ENCODE measurements around the gene KIF19. TPM values are rescaled to one million over a fixed set of nuclear protein-coding genes. Genes with fewer than 3 reads are reported as not detected.

Gene KIF19
- total RNA-seq, 1 donor from 2014 or later: not detected

- DNase-seq (ENCODE audit: extremely low spot score, unreplicated experiment): no peak
- TF ChIP-seq, protein P1, sequence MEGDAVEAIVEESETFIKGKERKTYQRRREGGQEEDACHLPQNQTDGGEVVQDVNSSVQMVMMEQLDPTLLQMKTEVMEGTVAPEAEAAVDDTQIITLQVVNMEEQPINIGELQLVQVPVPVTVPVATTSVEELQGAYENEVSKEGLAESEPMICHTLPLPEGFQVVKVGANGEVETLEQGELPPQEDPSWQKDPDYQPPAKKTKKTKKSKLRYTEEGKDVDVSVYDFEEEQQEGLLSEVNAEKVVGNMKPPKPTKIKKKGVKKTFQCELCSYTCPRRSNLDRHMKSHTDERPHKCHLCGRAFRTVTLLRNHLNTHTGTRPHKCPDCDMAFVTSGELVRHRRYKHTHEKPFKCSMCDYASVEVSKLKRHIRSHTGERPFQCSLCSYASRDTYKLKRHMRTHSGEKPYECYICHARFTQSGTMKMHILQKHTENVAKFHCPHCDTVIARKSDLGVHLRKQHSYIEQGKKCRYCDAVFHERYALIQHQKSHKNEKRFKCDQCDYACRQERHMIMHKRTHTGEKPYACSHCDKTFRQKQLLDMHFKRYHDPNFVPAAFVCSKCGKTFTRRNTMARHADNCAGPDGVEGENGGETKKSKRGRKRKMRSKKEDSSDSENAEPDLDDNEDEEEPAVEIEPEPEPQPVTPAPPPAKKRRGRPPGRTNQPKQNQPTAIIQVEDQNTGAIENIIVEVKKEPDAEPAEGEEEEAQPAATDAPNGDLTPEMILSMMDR (IDR thresholded peaks at IDR 0.05): no peak
- Mint-ChIP-seq H3K4me3 (ENCODE audit: unreplicated experiment) (no peak overlapping the region), H3K36me3 (ENCODE audit: unreplicated experiment) (no peaks in the 10 kb centered on the region), H3K9me3 (ENCODE audit: unreplicated experiment) (no peaks in the 10 kb centered on the region), H3K27me3 (ENCODE audit: unreplicated experiment) (no peaks in the 10 kb centered on the region), H3K4me1 (ENCODE audit: unreplicated experiment) (no peaks in the 10 kb centered on the region), H3K27ac (ENCODE audit: unreplicated experiment) (no peak overlapping the region)
Measured at GRCh38 chr17:74369665-74370490, 43.9 kb downstream of the KIF19 start.

- TF ChIP-seq, protein P1 (IDR thresholded peaks at IDR 0.05): no peak
- H3K27me3 Mint-ChIP-seq (ENCODE audit: unreplicated experiment): peaks cover 8% of the 10 kb centered on the region
- no peaks in the 10 kb centered on the region for H3K36me3 Mint-ChIP-seq (ENCODE audit: unreplicated experiment)
- no peaks in the 10 kb centered on the region for H3K9me3 Mint-ChIP-seq (ENCODE audit: unreplicated experiment)
- no peak overlapping the region for H3K27ac Mint-ChIP-seq (ENCODE audit: unreplicated experiment)
- DNase-seq (ENCODE audit: extremely low spot score, unreplicated experiment): no peak
- no peak overlapping the region for H3K4me3 Mint-ChIP-seq (ENCODE audit: unreplicated experiment)
- H3K4me1 Mint-ChIP-seq (ENCODE audit: unreplicated experiment): no peaks in the 10 kb centered on the region
Measured at GRCh38 chr17:74371653-74372147, 45.7 kb downstream of the KIF19 start.

- TF ChIP-seq, protein P1 (IDR thresholded peaks at IDR 0.05): no peak
- peaks cover 11% of the 10 kb centered on the region for H3K27me3 Mint-ChIP-seq (ENCODE audit: unreplicated experiment)
- no peak overlapping the region for H3K27ac Mint-ChIP-seq (ENCODE audit: unreplicated experiment)
- no peaks in the 10 kb centered on the region for H3K4me1 Mint-ChIP-seq (ENCODE audit: unreplicated experiment)
- DNase-seq (ENCODE audit: extremely low spot score, unreplicated experiment): no peak
- H3K4me3 Mint-ChIP-seq (ENCODE audit: unreplicated experiment): no peak overlapping the region
- H3K9me3 Mint-ChIP-seq (ENCODE audit: unreplicated experiment): no peaks in the 10 kb centered on the region
- no peaks in the 10 kb centered on the region for H3K36me3 Mint-ChIP-seq (ENCODE audit: unreplicated experiment)
Measured at GRCh38 chr17:74372426-74372825, 46.4 kb downstream of the KIF19 start.

DNA sequence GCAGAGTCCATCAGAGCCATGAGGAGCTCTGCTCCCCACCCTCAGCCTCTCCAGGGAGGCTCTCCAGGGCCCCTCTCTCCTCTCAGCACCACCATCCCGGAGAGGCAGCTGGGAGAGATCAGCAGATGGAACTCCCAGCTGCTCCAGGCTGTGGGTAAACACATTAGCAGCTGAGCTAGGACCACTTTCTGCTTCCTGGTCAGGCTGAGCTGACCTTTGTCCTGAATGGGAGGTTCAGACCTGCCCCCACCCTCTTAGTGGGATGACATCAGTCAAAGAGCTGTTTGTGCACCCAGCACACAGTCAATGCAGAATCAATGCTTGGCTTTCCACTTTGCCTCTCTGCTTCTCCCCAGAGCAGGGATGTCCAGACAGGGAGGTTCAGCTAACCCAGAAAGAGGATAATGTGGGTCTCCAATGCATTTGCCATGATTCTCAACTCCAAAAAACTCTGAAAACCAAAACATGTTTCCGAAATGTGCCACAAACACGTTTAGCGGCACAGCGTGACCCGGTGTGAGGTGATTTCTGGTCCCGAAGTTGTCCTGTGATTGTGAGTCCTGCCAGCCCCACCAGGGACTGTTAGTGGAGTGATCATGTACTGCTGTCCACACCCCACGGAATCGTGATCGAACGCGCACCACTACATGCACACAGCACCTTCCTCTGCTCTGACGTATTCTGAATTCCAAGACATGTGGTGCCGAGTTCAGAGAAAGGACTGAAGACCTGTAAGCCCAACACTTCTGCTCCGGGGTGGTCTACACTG lies 48.0 kb downstream of the KIF19 start:
- H3K9me3 Mint-ChIP-seq (ENCODE audit: unreplicated experiment): no peaks in the 10 kb centered on the region
- H3K27ac Mint-ChIP-seq (ENCODE audit: unreplicated experiment): no peak overlapping the region
- no peaks in the 10 kb centered on the region for H3K4me1 Mint-ChIP-seq (ENCODE audit: unreplicated experiment)
- TF ChIP-seq, protein P1 (IDR thresholded peaks at IDR 0.05): no peak
- no peak for DNase-seq (ENCODE audit: extremely low spot score, unreplicated experiment)
- no peaks in the 10 kb centered on the region for H3K36me3 Mint-ChIP-seq (ENCODE audit: unreplicated experiment)
- peaks cover 19% of the 10 kb centered on the region for H3K27me3 Mint-ChIP-seq (ENCODE audit: unreplicated experiment)
- no peak overlapping the region for H3K4me3 Mint-ChIP-seq (ENCODE audit: unreplicated experiment)

DNA sequence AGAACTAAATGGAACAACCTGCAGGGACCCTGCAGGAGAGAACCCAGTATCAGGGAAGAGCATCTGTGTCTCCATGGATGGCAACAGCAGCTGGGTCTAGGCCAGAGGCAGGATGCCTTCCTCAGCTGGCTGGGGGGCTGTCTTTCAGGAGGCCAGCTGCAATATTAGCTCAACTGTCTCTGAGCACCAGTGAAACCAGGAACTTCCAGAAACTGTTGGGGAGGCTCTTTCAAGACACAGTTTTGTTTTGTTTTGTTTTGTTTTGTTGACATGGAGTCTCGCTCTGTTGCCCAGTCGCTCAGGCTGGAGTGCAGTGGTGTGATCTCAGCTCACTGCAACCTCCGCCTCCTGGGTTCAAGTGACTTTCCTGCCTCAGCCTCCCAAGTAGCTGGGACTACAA lies 48.8 kb downstream of the KIF19 start:
- Mint-ChIP-seq H3K27me3 (ENCODE audit: unreplicated experiment) (peaks cover 19% of the 10 kb centered on the region), H3K9me3 (ENCODE audit: unreplicated experiment) (no peaks in the 10 kb centered on the region), H3K4me3 (ENCODE audit: unreplicated experiment) (no peak overlapping the region), H3K27ac (ENCODE audit: unreplicated experiment) (no peak overlapping the region), H3K36me3 (ENCODE audit: unreplicated experiment) (no peaks in the 10 kb centered on the region), H3K4me1 (ENCODE audit: unreplicated experiment) (peaks cover 4% of the 10 kb centered on the region)
- no peak for DNase-seq (ENCODE audit: extremely low spot score, unreplicated experiment)
- TF ChIP-seq, protein P1 (IDR thresholded peaks at IDR 0.05): no peak
